ENCODE measurements around the gene ZNF148.

- TF ChIP-seq CTCF (IDR thresholded peaks at IDR 0.05) (no peak), POLR2A (IDR thresholded peaks at IDR 0.05) (no peak)
Observed at GRCh38 chr3:125381314-125381713, 6.2 kb upstream of the ZNF148 start.
